ENCODE measurements around the gene GSG1L.

GSG1L gene

DNA sequence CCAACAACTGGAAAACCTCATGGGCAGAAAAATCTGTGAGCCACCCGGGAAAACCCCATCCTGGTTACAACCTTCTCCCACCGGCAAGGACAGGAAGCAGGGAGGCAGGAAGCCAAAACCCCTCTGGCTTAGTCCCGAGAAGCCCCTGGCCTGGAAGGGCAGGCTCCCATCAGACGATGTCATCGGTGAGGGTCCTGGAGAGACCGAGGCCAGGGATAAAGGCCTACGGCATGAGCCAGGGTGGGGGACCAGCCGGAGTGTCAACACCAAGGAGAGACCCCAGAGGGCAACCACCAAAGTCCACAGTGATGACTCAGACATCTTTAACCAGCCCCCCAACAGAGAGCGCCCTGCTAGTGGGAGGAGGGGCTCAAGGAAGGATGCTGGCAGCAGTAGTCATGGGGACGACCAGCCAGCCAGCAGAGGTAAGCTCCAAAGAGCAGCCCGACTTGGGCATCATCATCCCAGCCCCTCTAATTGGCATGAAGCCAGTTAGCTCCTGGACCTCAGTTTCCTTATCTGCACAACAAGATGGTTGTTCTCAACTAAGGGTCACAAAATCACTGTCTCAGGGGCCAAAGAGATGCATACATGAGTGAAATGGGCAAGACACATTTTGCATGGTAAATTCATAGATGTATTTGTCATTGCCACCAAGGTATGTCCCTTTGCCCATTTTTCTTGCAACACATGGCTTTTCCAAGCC is 322.9 kb downstream of the GSG1L start:
- no peak for DNase-seq (ENCODE audit: low read depth in 1 of 2, low spot score in 1 of 2)

GRCh38 chr16:27739606-27740357 is 323.7 kb downstream of the GSG1L start:
- DNase-seq (ENCODE audit: low read depth in 1 of 2, low spot score in 1 of 2), result no peak

- DNase-seq (ENCODE audit: low read depth in 1 of 2, low spot score in 1 of 2), result no peak
These were observed 324.9 kb downstream of the GSG1L start for GRCh38 chr16:27738596-27738995.
